Pulmonary artery endothelial cell (primary cell): ENCODE results near the gene BNIP2. TPM values are rescaled to one million over a fixed set of nuclear protein-coding genes. Genes with fewer than 3 reads are reported as not detected.
"Not testable (repeated sequence)": the region's sequence is repeated elsewhere in the genome, so short reads cannot be mapped to it uniquely, and the experiment has no call there.

Experiments used
- DNase-seq: peaks from one replicate; pipeline ENCODE4 v3.0.0-alpha.2; 2011; ENCODE audit warnings: low read depth, low spot score
- total RNA-seq: library from RNA; depleted of rRNA; stranded (reverse); fragments of >200 nt; gene quantifications from 2 replicates; pipeline ENCODE4 v1.2.3, GENCODE V29; 2014

Gene BNIP2
- total RNA-seq, 1 donor from 2014 or later, result 151 TPM

GRCh38 chr15:59689626-59690236 is 611 bp upstream of the BNIP2 start:
- no peak for DNase-seq

GRCh38 chr15:59688423-59688781 is 718 bp downstream of the BNIP2 start:
- no peak for DNase-seq

- DNase-seq, result no peak
Measured at GRCh38 chr15:59687836-59688235, 1.3 kb downstream of the BNIP2 start.

GRCh38 chr15:59686389-59686788 is 2.7 kb downstream of the BNIP2 start:
- no peak for DNase-seq

- DNase-seq, result peak; percentile 60
Measured at GRCh38 chr15:59685737-59686297, 3.3 kb downstream of the BNIP2 start.

GRCh38 chr15:59680870-59681269 is 8.2 kb downstream of the BNIP2 start:
- no peak for DNase-seq

GRCh38 chr15:59680346-59680745 is 8.8 kb downstream of the BNIP2 start:
- no peak for DNase-seq

- DNase-seq, result peak; percentile 71
Measured at GRCh38 chr15:59678620-59679019, 10.5 kb downstream of the BNIP2 start.

GRCh38 chr15:59678172-59678571 is 10.9 kb downstream of the BNIP2 start:
- DNase-seq, result no peak

GRCh38 chr15:59676565-59676964 is 12.6 kb downstream of the BNIP2 start:
- DNase-seq, result no peak

GRCh38 chr15:59674361-59674877 is 14.7 kb downstream of the BNIP2 start:
- no peak for DNase-seq

- DNase-seq, result no peak
Measured at GRCh38 chr15:59668556-59668955, 20.6 kb downstream of the BNIP2 start.

- DNase-seq, result no peak
Measured at GRCh38 chr15:59662260-59662659, 26.9 kb downstream of the BNIP2 start.

GRCh38 chr15:59659366-59659765 is 29.8 kb downstream of the BNIP2 start:
- DNase-seq, result no peak

GRCh38 chr15:59657635-59658125 is 31.4 kb downstream of the BNIP2 start:
- DNase-seq, result no peak

GRCh38 chr15:59656897-59657634 is 32.1 kb downstream of the BNIP2 start, which contains the start of gene GTF2A2:
Gene GTF2A2, minus strand, starts transcription at chr15:59657515. Its CDS starts 5,238 bp downstream, at chr15:59652277.
- peak; percentile 88 for DNase-seq

- no peak for DNase-seq
Measured at GRCh38 chr15:59654046-59654445, 35.1 kb downstream of the BNIP2 start.

GRCh38 chr15:59649603-59650002 is 39.5 kb downstream of the BNIP2 start:
- no peak for DNase-seq

GRCh38 chr15:59647085-59647484 is 42.0 kb downstream of the BNIP2 start:
- no peak for DNase-seq

GRCh38 chr15:59646277-59646676 is 42.8 kb downstream of the BNIP2 start:
- DNase-seq, result no peak

- not testable (repeated sequence) for DNase-seq
Measured at GRCh38 chr15:59645812-59646211, 43.3 kb downstream of the BNIP2 start.

- no peak for DNase-seq
Measured at GRCh38 chr15:59644756-59645155, 44.4 kb downstream of the BNIP2 start.
